Measurements from ENCODE around the gene GLYATL1B.

GRCh38 chr11:59141191-59141590 lies 55.1 kb downstream of the GLYATL1B start:
- TF ChIP-seq ZNF274 (IDR thresholded peaks at IDR 0.05; ENCODE audit: low read depth, low read length), result no peak
- no peak for TF ChIP-seq YY1 (IDR thresholded peaks at IDR 0.05; ENCODE audit: insufficient read depth, insufficient read length)

All from NT2/D1 (cell line).